Esophagus muscularis mucosa (tissue), 3 donors: ENCODE measurements around the gene SMPD1.

Experiments
- CTCF ChIP-seq, 3 experiments: fragments of 200-600 bp in 2 of 3; fragments of 450-650 bp in 1 of 3; sonication (generic) in 2 of 3; IDR thresholded peaks; one replicate each; pipeline ENCODE4 v1.5.1; 2017 to 2019; ENCODE audit warnings: antibody characterized with exemption in 3 of 3, mild to moderate bottlenecking in 2 of 3, moderate library complexity in 1 of 3
- POLR2AphosphoS5 ChIP-seq, 2 donors: sonication (generic); formaldehyde crosslinking; IDR thresholded peaks; one replicate each; pipeline ENCODE4 v1.6.1; 2017; ENCODE audit warnings: antibody characterized with exemption in 2 of 2

- TF ChIP-seq CTCF (IDR thresholded peaks at IDR 0.05), result no peak
- no peak for TF ChIP-seq POLR2AphosphoS5 (IDR thresholded peaks at IDR 0.05)
These were observed 33.7 kb upstream of the SMPD1 start for GRCh38 chr11:6356503-6357055.
